Vagina (tissue), 2 donors: ENCODE results near the gene NUMB.

Experiments used
- POLR2A ChIP-seq, 2 donors: fragments of 450-650 bp; IDR thresholded peaks; one replicate each; pipeline ENCODE4 v1.6.1; 2017; ENCODE audit warnings: antibody characterized with exemption in 2 of 2, mild to moderate bottlenecking in 2 of 2, moderate library complexity in 2 of 2
- TF ChIP-seq, protein P1 (sequence below), 3 experiments: fragments of 450-650 bp in 2 of 3; fragments of 200-600 bp in 1 of 3; sonication (generic) in 1 of 3; IDR thresholded peaks; one replicate each; pipeline ENCODE4 v1.5.1; 2017 to 2019; ENCODE audit warnings: antibody characterized with exemption in 3 of 3, mild to moderate bottlenecking in 2 of 3, moderate library complexity in 2 of 3

DNA sequence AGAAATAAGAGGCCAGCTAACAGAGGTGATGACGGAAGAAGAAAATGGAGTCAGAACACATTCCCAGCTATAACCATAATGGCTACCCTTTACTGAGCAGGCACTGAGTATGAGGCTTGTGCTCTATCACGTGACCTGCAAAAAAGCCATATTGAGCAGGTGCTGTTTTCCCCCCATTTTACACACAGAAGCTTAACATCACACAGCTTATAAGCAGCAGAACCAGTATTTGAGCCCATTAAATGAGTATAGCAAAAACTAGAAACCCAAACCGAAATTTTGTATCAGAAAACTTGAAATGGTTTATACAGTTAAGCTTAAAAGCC lies 192.7 kb downstream of the NUMB start:
- TF ChIP-seq, protein P1, sequence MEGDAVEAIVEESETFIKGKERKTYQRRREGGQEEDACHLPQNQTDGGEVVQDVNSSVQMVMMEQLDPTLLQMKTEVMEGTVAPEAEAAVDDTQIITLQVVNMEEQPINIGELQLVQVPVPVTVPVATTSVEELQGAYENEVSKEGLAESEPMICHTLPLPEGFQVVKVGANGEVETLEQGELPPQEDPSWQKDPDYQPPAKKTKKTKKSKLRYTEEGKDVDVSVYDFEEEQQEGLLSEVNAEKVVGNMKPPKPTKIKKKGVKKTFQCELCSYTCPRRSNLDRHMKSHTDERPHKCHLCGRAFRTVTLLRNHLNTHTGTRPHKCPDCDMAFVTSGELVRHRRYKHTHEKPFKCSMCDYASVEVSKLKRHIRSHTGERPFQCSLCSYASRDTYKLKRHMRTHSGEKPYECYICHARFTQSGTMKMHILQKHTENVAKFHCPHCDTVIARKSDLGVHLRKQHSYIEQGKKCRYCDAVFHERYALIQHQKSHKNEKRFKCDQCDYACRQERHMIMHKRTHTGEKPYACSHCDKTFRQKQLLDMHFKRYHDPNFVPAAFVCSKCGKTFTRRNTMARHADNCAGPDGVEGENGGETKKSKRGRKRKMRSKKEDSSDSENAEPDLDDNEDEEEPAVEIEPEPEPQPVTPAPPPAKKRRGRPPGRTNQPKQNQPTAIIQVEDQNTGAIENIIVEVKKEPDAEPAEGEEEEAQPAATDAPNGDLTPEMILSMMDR (IDR thresholded peaks at IDR 0.05): no peak
- no peak for TF ChIP-seq POLR2A (IDR thresholded peaks at IDR 0.05)
